ENCODE results near the gene WDR31. TPM values are rescaled to one million over a fixed set of nuclear protein-coding genes. Genes with fewer than 3 reads are reported as not detected.
"Not testable (repeated sequence)": the region's sequence is repeated elsewhere in the genome, so short reads cannot be mapped to it uniquely, and the experiment has no call there.

Gene WDR31
- polyA plus RNA-seq, 3 donors = 0.05 to 0.11 TPM; not detected in 1

DNA sequence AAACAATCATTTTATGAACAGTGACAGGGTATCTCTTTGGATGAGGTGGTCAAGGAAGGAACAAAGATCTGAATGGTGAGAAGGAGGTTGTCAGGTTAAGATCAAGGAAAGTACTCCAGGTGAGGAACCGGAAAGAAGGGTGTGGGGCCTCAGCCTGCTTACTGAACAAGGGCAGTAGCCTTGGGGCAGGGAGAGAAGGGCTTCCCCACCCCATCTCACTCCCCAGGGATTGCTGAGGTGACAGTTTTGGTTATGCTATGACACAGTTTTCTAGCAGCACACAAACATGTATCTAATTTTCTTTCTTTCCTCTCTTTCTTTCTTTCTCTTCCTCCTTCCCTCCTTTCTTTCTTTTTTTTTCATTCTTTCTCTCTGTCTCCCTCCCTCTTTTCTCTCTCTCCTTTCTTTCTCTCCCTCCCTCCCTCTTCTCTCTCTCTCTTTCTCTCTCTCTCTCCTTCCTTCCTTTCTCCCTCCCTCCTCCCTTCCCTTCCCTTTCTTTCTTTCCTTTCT is 40.8 kb upstream of the WDR31 start:
- no peaks in the 10 kb centered on the region for H3K79me2 ChIP-seq (ENCODE audit: insufficient read depth, low read length)
- H3K9ac ChIP-seq (ENCODE audit: insufficient read depth, low read length, poor library complexity, severe bottlenecking) = no peak overlapping the region
- H3K4me2 ChIP-seq (replicated peaks; ENCODE audit: extremely low read depth, low read length, poor library complexity, severe bottlenecking) = no peak overlapping the region
- no peak overlapping the region for H3K4me3 Mint-ChIP-seq
- H3K27me3 ChIP-seq (ENCODE audit: control insufficient read depth in 2 of 2, insufficient read depth in 2 of 2, low read length in 2 of 2) = no peaks in the 10 kb centered on the region
- DNase-seq = no peak
- H3K9me3 Mint-ChIP-seq = no peaks in the 10 kb centered on the region
- H3K27ac Mint-ChIP-seq = no peak overlapping the region
- H2AFZ ChIP-seq (ENCODE audit: insufficient read depth, low read depth, low read length, poor library complexity, severe bottlenecking) = no peak overlapping the region
- no peaks in the 10 kb centered on the region for H3K9me3 ChIP-seq (replicated peaks in 1 of 2; ENCODE audit: control insufficient read depth in 1 of 2, insufficient read depth in 1 of 2, low read length in 2 of 2)
- intact Hi-C loops (cut with micrococcal nuclease) = no loop called here
- no peak overlapping the region for H3K27ac ChIP-seq (ENCODE audit: low read depth in 1 of 2, low read length in 2 of 2)
- peaks cover 5 to 19% of the 10 kb centered on the region in 2 donors for H3K36me3 Mint-ChIP-seq
- H3K36me3 ChIP-seq (replicated peaks in 1 of 2; ENCODE audit: control insufficient read depth in 1 of 2, insufficient read depth in 2 of 2, low read length in 2 of 2) = no peaks in the 10 kb centered on the region
- H3K4me1 Mint-ChIP-seq = peaks cover 21% of the 10 kb centered on the region
- TF ChIP-seq, protein P1, sequence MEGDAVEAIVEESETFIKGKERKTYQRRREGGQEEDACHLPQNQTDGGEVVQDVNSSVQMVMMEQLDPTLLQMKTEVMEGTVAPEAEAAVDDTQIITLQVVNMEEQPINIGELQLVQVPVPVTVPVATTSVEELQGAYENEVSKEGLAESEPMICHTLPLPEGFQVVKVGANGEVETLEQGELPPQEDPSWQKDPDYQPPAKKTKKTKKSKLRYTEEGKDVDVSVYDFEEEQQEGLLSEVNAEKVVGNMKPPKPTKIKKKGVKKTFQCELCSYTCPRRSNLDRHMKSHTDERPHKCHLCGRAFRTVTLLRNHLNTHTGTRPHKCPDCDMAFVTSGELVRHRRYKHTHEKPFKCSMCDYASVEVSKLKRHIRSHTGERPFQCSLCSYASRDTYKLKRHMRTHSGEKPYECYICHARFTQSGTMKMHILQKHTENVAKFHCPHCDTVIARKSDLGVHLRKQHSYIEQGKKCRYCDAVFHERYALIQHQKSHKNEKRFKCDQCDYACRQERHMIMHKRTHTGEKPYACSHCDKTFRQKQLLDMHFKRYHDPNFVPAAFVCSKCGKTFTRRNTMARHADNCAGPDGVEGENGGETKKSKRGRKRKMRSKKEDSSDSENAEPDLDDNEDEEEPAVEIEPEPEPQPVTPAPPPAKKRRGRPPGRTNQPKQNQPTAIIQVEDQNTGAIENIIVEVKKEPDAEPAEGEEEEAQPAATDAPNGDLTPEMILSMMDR (IDR thresholded peaks at IDR 0.05) = no peak
- peaks cover 9 to 20% of the 10 kb centered on the region in 2 donors for H3K4me1 ChIP-seq (ENCODE audit: control insufficient read depth in 1 of 2, insufficient read depth in 2 of 2, low read length in 2 of 2)
- H4K20me1 ChIP-seq (ENCODE audit: insufficient read depth, low read length) = no peaks in the 10 kb centered on the region
- peaks cover 0 to 3% (median 2%) of the 10 kb centered on the region in 3 donors for H3K27me3 Mint-ChIP-seq (ENCODE audit: low read depth in 3 of 3)
- no peak overlapping the region for H3K4me3 ChIP-seq (replicated peaks in 1 of 3; ENCODE audit: low read depth in 2 of 3, low read length in 3 of 3)
- WGBS (ENCODE audit: insufficient coverage) = no CpG with 5 or more reads among the region's 1 CpG

DNA sequence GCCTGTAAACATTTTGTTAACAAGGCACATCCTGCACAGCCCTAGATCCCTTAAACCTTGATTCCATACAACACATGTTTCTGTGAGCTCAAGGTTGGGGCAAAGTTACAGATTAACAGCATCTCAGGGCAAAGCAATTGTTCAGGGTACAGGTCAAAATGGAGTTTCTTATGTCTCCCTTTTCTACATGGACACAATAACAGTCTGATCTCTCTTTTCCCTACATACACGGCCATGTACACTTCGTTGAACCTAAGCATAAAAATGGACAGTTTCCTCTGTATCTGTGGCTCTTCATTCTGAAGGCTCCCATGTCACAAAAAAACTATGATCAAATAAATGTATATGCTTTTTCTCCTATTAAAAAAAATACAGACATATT is 39.7 kb upstream of the WDR31 start:
- H3K27me3 ChIP-seq (ENCODE audit: control insufficient read depth in 2 of 2, insufficient read depth in 2 of 2, low read length in 2 of 2); H2AFZ ChIP-seq (ENCODE audit: insufficient read depth, low read depth, low read length, poor library complexity, severe bottlenecking); H3K9ac ChIP-seq (ENCODE audit: insufficient read depth, low read length, poor library complexity, severe bottlenecking); H3K27me3 Mint-ChIP-seq (ENCODE audit: low read depth in 3 of 3); H3K4me3 Mint-ChIP-seq; H3K27ac ChIP-seq (ENCODE audit: low read depth in 1 of 2, low read length in 2 of 2); DNase-seq; H3K4me3 ChIP-seq (replicated peaks in 1 of 3; ENCODE audit: low read depth in 2 of 3, low read length in 3 of 3); H3K9me3 ChIP-seq (replicated peaks in 1 of 2; ENCODE audit: control insufficient read depth in 1 of 2, insufficient read depth in 1 of 2, low read length in 2 of 2); intact Hi-C loops (cut with micrococcal nuclease); H3K9me3 Mint-ChIP-seq; H3K4me2 ChIP-seq (replicated peaks; ENCODE audit: extremely low read depth, low read length, poor library complexity, severe bottlenecking); H3K36me3 ChIP-seq (replicated peaks in 1 of 2; ENCODE audit: control insufficient read depth in 1 of 2, insufficient read depth in 2 of 2, low read length in 2 of 2); H3K27ac Mint-ChIP-seq; H3K79me2 ChIP-seq (ENCODE audit: insufficient read depth, low read length); H4K20me1 ChIP-seq (ENCODE audit: insufficient read depth, low read length): not testable (repeated sequence)
- 100% methylated on average over 2 of the region's 2 CpGs for WGBS (ENCODE audit: insufficient coverage)
- peaks cover 11 to 15% of the 10 kb centered on the region in 2 donors for H3K4me1 ChIP-seq (ENCODE audit: control insufficient read depth in 1 of 2, insufficient read depth in 2 of 2, low read length in 2 of 2)
- peaks cover 25% of the 10 kb centered on the region for H3K4me1 Mint-ChIP-seq
- H3K36me3 Mint-ChIP-seq = peaks cover 0 to 11% of the 10 kb centered on the region in 2 donors

- H3K27me3 ChIP-seq (ENCODE audit: control insufficient read depth in 2 of 2, insufficient read depth in 2 of 2, low read length in 2 of 2); H3K36me3 Mint-ChIP-seq; H3K9me3 ChIP-seq (replicated peaks in 1 of 2; ENCODE audit: control insufficient read depth in 1 of 2, insufficient read depth in 1 of 2, low read length in 2 of 2); H3K27ac ChIP-seq (ENCODE audit: low read depth in 1 of 2, low read length in 2 of 2); H3K36me3 ChIP-seq (replicated peaks in 1 of 2; ENCODE audit: control insufficient read depth in 1 of 2, insufficient read depth in 2 of 2, low read length in 2 of 2); H4K20me1 ChIP-seq (ENCODE audit: insufficient read depth, low read length); H3K4me2 ChIP-seq (replicated peaks; ENCODE audit: extremely low read depth, low read length, poor library complexity, severe bottlenecking); H3K27me3 Mint-ChIP-seq (ENCODE audit: low read depth in 3 of 3); H3K9me3 Mint-ChIP-seq; H3K4me3 Mint-ChIP-seq; H2AFZ ChIP-seq (ENCODE audit: insufficient read depth, low read depth, low read length, poor library complexity, severe bottlenecking); H3K79me2 ChIP-seq (ENCODE audit: insufficient read depth, low read length); DNase-seq; H3K9ac ChIP-seq (ENCODE audit: insufficient read depth, low read length, poor library complexity, severe bottlenecking); intact Hi-C loops (cut with micrococcal nuclease); H3K4me3 ChIP-seq (replicated peaks in 1 of 3; ENCODE audit: low read depth in 2 of 3, low read length in 3 of 3): not testable (repeated sequence)
- WGBS (ENCODE audit: insufficient coverage) = 23% methylated on average over 10 of the region's 24 CpGs
- Mint-ChIP-seq H3K4me1 (peaks cover 20% of the 10 kb centered on the region), H3K27ac (peak overlapping the region in 1 of 7 donors; percentile 64)
- peaks cover 9 to 11% of the 10 kb centered on the region in 2 donors for H3K4me1 ChIP-seq (ENCODE audit: control insufficient read depth in 1 of 2, insufficient read depth in 2 of 2, low read length in 2 of 2)
Measured at GRCh38 chr9:113379094-113379828, 39.2 kb upstream of the WDR31 start.

All from CD14-positive monocyte (primary cell).